Retinal pigment epithelial cell (primary cell): Measurements from ENCODE around the gene DCHS2.

Source experiments
- DNase-seq: peaks from one replicate; pipeline ENCODE4 v3.0.0-alpha.2; 2010; ENCODE audit warnings: low read depth
- H3K4me3 ChIP-seq: 2 replicates; pipeline ENCODE4 v1.5.1; 2011; ENCODE audit warnings: mild to moderate bottlenecking, low read length, control low read depth, moderate library complexity
- CTCF ChIP-seq: conservative IDR thresholded peaks from 2 replicates; pipeline ENCODE4 v1.5.1; 2011; ENCODE audit warnings: low read depth, low read length, control low read depth, inconsistent platforms

Gene DCHS2

GRCh38 chr4:154304679-154305078 is 186.9 kb downstream of the DCHS2 start:
- no peak for TF ChIP-seq CTCF
- no peak overlapping the region for H3K4me3 ChIP-seq
- no peak for DNase-seq

GRCh38 chr4:154294652-154295350 is 196.8 kb downstream of the DCHS2 start:
- DNase-seq: no peak
- TF ChIP-seq CTCF: no peak
- no peak overlapping the region for H3K4me3 ChIP-seq

GRCh38 chr4:154293427-154293826 is 198.2 kb downstream of the DCHS2 start:
- no peak for DNase-seq
- H3K4me3 ChIP-seq: no peak overlapping the region
- TF ChIP-seq CTCF: no peak

GRCh38 chr4:154292589-154292988 is 199.0 kb downstream of the DCHS2 start:
- no peak overlapping the region for H3K4me3 ChIP-seq
- no peak for DNase-seq
- TF ChIP-seq CTCF: no peak

GRCh38 chr4:154277172-154277571 is 214.4 kb downstream of the DCHS2 start:
- no peak overlapping the region for H3K4me3 ChIP-seq
- DNase-seq: no peak
- TF ChIP-seq CTCF: peak; percentile 25

GRCh38 chr4:154276496-154276895 is 215.1 kb downstream of the DCHS2 start:
- no peak for TF ChIP-seq CTCF
- no peak for DNase-seq

GRCh38 chr4:154254999-154255398 is 236.6 kb downstream of the DCHS2 start:
- peak; percentile 17 for TF ChIP-seq CTCF
- no peak for DNase-seq
- no peak overlapping the region for H3K4me3 ChIP-seq

More at GRCh38 chr4:154276496-154276895, 215.1 kb downstream of the DCHS2 start:
- H3K4me3 ChIP-seq: no peak overlapping the region
